Astrocyte of the cerebellum (primary cell): ENCODE measurements around the gene KIF9.
"Not testable (repeated sequence)": the region's sequence is repeated elsewhere in the genome, so short reads cannot be mapped to it uniquely, and the experiment has no call there.

Experiments used
- DNase-seq: peaks from one replicate; pipeline ENCODE4 v3.0.0-alpha.2; 2011; ENCODE audit warnings: low read depth
- H3K4me3 ChIP-seq: 2 replicates; pipeline ENCODE4 v1.5.1; 2011; ENCODE audit warnings: mild to moderate bottlenecking, low read depth, low read length, moderate library complexity
- in situ Hi-C: cut with HindIII; loops from 2 replicates; pipeline ENCODE4 v1.10.0; 2017; ENCODE audit warnings: low sequenced_read_pairs
- TF ChIP-seq, protein P1 (sequence below): IDR thresholded peaks from 2 replicates; pipeline ENCODE4 v1.5.1; 2012; ENCODE audit warnings: low read length, low read depth, moderate library complexity, mild to moderate bottlenecking; ENCODE audit errors: missing control alignments

The KIF9 gene, protein sequence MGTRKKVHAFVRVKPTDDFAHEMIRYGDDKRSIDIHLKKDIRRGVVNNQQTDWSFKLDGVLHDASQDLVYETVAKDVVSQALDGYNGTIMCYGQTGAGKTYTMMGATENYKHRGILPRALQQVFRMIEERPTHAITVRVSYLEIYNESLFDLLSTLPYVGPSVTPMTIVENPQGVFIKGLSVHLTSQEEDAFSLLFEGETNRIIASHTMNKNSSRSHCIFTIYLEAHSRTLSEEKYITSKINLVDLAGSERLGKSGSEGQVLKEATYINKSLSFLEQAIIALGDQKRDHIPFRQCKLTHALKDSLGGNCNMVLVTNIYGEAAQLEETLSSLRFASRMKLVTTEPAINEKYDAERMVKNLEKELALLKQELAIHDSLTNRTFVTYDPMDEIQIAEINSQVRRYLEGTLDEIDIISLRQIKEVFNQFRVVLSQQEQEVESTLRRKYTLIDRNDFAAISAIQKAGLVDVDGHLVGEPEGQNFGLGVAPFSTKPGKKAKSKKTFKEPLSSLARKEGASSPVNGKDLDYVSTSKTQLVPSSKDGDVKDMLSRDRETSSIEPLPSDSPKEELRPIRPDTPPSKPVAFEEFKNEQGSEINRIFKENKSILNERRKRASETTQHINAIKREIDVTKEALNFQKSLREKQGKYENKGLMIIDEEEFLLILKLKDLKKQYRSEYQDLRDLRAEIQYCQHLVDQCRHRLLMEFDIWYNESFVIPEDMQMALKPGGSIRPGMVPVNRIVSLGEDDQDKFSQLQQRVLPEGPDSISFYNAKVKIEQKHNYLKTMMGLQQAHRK

DNA sequence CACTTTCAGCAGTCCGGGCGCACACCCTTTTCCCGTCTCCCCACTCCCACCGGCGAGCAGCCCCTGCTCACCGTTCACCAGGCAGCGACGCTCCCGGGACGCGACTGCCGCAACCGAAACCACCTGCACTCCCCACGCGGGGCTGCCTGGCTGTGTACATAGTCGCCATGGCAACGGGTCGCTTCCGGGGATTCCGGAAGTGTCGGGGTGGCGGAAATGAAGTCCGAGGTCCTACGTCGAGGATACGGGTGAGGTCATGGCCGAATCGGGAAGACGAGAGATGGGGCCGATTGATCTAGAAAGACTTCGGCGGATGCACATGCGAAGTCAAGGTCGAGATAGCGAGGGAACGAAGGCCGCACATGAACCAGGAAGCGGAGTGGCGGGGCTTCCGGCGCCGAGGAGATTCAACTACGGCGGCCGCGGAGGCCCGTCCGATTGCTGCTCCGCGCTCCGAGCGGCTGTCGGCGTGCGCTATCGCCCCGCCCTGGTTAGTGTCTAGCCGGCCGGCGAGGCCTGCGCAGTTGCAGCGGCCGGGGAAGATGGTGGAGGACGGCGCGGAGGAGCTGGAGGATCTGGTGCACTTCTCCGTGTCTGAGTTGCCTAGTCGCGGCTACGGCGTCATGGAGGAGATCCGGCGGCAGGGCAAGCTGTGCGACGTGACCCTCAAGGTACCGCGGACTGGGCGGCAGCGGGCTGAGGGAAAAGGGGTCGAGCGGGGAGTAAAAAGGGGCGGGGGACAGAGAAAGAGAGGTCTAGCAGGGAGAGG is at the start of gene KIF9, which contains the start of gene KLHL18:
Gene KIF9, minus strand, starts transcription at position 376 of the 769 bp plus-strand sequence. CDS start 5,425 bp downstream, outside the sequence.
Gene KLHL18, plus strand, starts transcription at position 521 of the 769 bp plus-strand sequence. Its CDS starts 22 bp downstream, at position 543.
- TF ChIP-seq, protein P1, sequence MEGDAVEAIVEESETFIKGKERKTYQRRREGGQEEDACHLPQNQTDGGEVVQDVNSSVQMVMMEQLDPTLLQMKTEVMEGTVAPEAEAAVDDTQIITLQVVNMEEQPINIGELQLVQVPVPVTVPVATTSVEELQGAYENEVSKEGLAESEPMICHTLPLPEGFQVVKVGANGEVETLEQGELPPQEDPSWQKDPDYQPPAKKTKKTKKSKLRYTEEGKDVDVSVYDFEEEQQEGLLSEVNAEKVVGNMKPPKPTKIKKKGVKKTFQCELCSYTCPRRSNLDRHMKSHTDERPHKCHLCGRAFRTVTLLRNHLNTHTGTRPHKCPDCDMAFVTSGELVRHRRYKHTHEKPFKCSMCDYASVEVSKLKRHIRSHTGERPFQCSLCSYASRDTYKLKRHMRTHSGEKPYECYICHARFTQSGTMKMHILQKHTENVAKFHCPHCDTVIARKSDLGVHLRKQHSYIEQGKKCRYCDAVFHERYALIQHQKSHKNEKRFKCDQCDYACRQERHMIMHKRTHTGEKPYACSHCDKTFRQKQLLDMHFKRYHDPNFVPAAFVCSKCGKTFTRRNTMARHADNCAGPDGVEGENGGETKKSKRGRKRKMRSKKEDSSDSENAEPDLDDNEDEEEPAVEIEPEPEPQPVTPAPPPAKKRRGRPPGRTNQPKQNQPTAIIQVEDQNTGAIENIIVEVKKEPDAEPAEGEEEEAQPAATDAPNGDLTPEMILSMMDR = no peak
- peak within 1 kb of the TSS; percentile 85 for H3K4me3 ChIP-seq
- in situ Hi-C loops = no loop called here
- DNase-seq = peak; percentile 81

DNA sequence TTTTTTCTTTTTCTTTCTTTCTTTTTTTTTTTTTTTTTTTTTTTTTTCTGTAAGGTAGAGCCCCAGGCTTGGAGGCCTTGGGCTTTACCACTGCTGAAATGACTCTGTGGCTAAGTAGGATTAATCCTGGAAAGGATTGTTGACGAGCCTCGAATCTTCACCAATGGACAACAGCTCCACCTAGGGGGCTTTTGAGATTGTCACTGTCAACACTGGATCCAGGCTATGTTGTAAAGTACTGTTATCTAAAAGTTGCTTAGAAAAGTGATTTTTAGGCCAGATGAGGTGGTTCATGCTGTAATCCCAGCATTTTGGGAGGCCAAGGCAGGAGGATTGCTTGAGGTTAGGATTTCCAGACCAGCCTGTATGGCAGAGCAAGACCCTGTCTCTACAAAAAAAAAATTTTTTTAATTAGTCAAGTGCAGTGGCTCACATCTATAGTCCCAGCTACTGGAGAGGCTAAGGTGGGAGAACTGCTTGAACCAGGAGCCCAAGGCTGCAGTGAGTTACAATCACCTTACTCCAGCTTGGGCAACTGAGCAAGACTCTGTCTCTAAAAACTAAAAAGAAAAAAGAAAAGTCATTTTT is 41.8 kb upstream of the KIF9 start:
- no peak overlapping the region for H3K4me3 ChIP-seq
- TF ChIP-seq, protein P1 = peak; percentile 77
- in situ Hi-C loops = loop anchor here (25.0 kb wide), 1 partner anchor 287 kb away; no protein-coding TSS in a partner anchor
- DNase-seq = peak; percentile 79

DNA sequence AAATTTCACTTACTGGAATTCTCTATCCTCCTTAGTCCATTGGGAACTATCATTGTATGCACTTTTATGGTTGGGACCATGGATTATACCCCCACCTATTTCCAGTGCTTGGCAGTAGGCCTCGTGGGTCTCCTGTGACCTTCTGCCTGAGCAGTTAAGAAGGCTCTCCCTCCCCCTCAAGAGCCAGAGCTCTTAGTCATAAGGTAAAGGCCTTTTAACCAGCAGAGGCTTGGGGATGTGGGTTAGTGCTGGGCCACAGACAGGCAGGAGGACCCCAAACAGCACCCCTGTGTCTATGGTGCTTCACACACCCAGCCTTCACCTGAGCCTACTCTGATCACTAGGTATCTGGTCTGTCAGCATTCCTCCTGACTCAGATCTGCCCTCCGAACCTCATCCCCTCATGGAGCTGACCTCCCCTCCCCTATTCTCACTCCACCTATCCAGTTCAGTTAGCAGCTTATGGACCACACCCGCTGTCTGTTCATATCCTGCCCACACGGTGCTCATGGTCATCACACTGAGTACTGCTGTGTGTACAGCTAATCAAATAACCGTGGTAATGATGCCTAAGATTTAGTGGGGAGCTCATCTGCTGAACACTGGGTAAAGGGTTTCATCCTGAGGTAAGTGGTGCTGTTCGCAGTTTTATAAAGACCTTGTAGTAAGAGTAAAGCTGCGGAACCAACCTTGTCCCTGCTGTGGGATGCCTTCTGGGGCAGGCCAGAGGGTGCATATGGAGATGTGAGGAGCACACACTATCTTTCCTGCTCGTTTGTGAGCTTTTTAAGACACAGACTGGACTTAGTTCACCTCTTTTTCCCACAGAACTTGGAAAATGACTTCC is 41.1 kb upstream of the KIF9 start:
- TF ChIP-seq, protein P1 = no peak
- in situ Hi-C loops = loop anchor here (25.0 kb wide), 1 partner anchor 286 kb away; no protein-coding TSS in a partner anchor
- no peak for DNase-seq

DNA sequence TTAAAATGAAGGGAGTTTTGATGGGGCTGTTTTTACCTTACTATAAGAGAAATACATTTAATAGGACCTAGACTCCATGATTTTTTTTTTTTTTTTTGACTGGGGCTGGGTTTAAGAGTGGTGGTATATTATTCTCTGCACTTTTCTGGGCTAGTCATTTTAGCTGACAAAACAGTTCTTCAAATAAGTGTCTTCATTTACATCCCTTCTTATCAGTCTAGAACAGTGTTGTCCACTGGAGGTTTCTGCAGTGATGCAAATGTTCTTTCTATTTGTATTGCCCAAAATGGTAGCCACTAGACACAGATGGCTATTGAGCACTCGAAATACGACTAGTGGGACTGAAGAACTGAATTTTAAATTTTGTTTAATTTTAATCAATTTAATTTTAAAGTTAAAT is 37.4 kb upstream of the KIF9 start:
- TF ChIP-seq, protein P1 = no peak
- H3K4me3 ChIP-seq = no peak overlapping the region
- DNase-seq = no peak
- in situ Hi-C loops = loop anchor here (25.0 kb wide), 1 partner anchor 283 kb away; no protein-coding TSS in a partner anchor

More for the DNA sequence above, 41.1 kb upstream of the KIF9 start:
- H3K4me3 ChIP-seq = no peak overlapping the region

DNA sequence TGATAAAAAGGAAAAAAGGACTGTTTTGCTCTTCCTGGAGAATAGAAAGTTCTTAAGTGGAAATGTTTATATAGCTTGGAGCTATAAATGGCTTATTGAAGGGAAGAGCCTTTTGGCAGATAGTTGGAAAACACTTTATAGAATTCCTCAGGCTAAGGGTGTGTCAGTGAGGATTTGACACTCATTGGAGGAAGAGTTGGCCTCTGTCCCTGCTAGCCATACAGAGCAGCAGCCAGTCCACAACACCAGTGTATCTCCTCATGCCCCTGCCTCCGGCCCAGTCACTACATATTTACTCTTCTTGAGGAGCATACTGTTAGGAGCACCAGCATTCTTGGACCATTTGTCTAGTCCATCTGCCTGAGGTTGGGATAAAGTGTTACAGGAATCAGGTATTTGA is 36.3 kb upstream of the KIF9 start:
- H3K4me3 ChIP-seq = no peak overlapping the region
- DNase-seq = no peak
- in situ Hi-C loops = loop anchor here (25.0 kb wide), 1 partner anchor 282 kb away; no protein-coding TSS in a partner anchor
- TF ChIP-seq, protein P1 = no peak

DNA sequence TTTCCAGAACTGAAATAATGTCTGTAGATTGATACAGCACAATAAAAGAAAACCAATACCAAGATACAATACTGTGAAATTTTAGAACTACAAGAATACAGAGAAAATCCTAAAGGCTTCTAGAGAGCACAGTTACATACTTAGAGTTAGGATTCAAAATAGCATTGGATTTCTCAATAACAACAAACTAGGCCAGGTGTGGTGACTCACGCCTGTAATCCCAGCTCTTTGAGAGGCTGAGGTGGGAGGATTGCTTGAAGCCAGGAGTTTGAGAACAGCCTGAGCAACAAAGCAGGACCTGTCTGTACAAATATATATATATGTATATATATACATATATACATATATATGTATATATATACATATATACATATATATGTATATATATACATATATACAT is 33.6 kb upstream of the KIF9 start:
- not testable (repeated sequence) for H3K4me3 ChIP-seq, DNase-seq
- in situ Hi-C loops = loop anchor here (25.0 kb wide), 1 partner anchor 279 kb away; no protein-coding TSS in a partner anchor
